HepG2 (cell line): ENCODE results near the gene ATP8B2. TPM values are rescaled to one million over a fixed set of nuclear protein-coding genes. Genes with fewer than 3 reads are reported as not detected.

ENCODE experiments used
- ARNT ChIP-seq: fragments of 450-650 bp; IDR thresholded peaks from 2 replicates; pipeline ENCODE4 v1.6.1; 2017
- FOXJ3 ChIP-seq: sonication (generic); formaldehyde crosslinking; IDR thresholded peaks from 2 replicates; pipeline ENCODE4 v1.4.0; 2020; ENCODE audit warnings: missing genetic modification reagents, mild to moderate bottlenecking, borderline replicate concordance
- GABPB1 ChIP-seq: IDR thresholded peaks from 2 replicates; pipeline ENCODE4 v1.6.1; 2016; ENCODE audit warnings: mild to moderate bottlenecking, missing genetic modification reagents, moderate library complexity, missing compliant biosample characterization
- IRF2 ChIP-seq: IDR thresholded peaks from 2 replicates; pipeline ENCODE4 v1.6.1; 2018; ENCODE audit warnings: missing genetic modification reagents, missing compliant biosample characterization
- KDM2A ChIP-seq: sonication (generic); formaldehyde crosslinking; IDR thresholded peaks from 2 replicates; pipeline ENCODE4 v1.4.0; 2020; ENCODE audit warnings: low read depth, missing genetic modification reagents, borderline replicate concordance
- KDM5B ChIP-seq: sonication (generic); formaldehyde crosslinking; IDR thresholded peaks from 2 replicates; pipeline ENCODE4 v1.4.0; 2020; ENCODE audit warnings: missing genetic modification reagents, mild to moderate bottlenecking, borderline replicate concordance
- MZF1 ChIP-seq: sonication (generic); formaldehyde crosslinking; IDR thresholded peaks from 2 replicates; pipeline ENCODE4 v1.8.1; 2023; ENCODE audit warnings: mild to moderate bottlenecking, missing genetic modification reagents, borderline replicate concordance
- NR3C1 ChIP-seq: sonication (generic); formaldehyde crosslinking; IDR thresholded peaks from 2 replicates; pipeline ENCODE4 v1.4.0; 2020; ENCODE audit warnings: missing genetic modification reagents
- POLR2A ChIP-seq, 2 experiments: IDR thresholded peaks; 2 replicates each; pipeline ENCODE4 v1.6.1; 2011; ENCODE audit warnings: low read depth in 2 of 2, low read length in 2 of 2, mild to moderate bottlenecking in 1 of 2, moderate library complexity in 1 of 2; ENCODE audit not compliant: insufficient read depth in 1 of 2
- RAD21 ChIP-seq: fragments of 450-650 bp; formaldehyde crosslinking; IDR thresholded peaks from 2 replicates; pipeline ENCODE4 v1.5.0; 2020; ENCODE audit warnings: mild to moderate bottlenecking
- RXRA ChIP-seq: sonication (generic); formaldehyde crosslinking; IDR thresholded peaks from 2 replicates; pipeline ENCODE4 v1.5.1; 2020; ENCODE audit warnings: missing genetic modification reagents
- SKI ChIP-seq: fragments of 450-650 bp; IDR thresholded peaks from one replicate; pipeline ENCODE4 v1.6.1; 2018; ENCODE audit warnings: mild to moderate bottlenecking; ENCODE audit not compliant: partially characterized antibody
- TBL1XR1 ChIP-seq: fragments of 150-350 bp; IDR thresholded peaks from 2 replicates; pipeline ENCODE4 v1.6.1; 2014; ENCODE audit warnings: borderline replicate concordance, low read length; ENCODE audit not compliant: partially characterized antibody
- THYN1 ChIP-seq: sonication (generic); formaldehyde crosslinking; IDR thresholded peaks from 2 replicates; pipeline ENCODE4 v1.8.1; 2023; ENCODE audit warnings: low read depth, mild to moderate bottlenecking, moderate library complexity, missing genetic modification reagents, borderline replicate concordance
- TOPORS ChIP-seq: sonication (generic); formaldehyde crosslinking; IDR thresholded peaks from 2 replicates; pipeline ENCODE4 v1.8.0; 2023; ENCODE audit warnings: mild to moderate bottlenecking, missing genetic modification reagents
- ZNF263 ChIP-seq: sonication (generic); formaldehyde crosslinking; IDR thresholded peaks from 2 replicates; pipeline ENCODE4 v1.4.0; 2020; ENCODE audit warnings: missing genetic modification reagents
- ZNF501 ChIP-seq: sonication (generic); formaldehyde crosslinking; IDR thresholded peaks from 2 replicates; pipeline ENCODE4 v1.5.1; 2020; ENCODE audit warnings: mild to moderate bottlenecking, moderate library complexity, missing genetic modification reagents
- ZNF772 ChIP-seq: sonication (generic); formaldehyde crosslinking; IDR thresholded peaks from 2 replicates; pipeline ENCODE4 v1.5.0; 2020; ENCODE audit warnings: mild to moderate bottlenecking, missing genetic modification reagents
- ZNF777 ChIP-seq: sonication (generic); formaldehyde crosslinking; IDR thresholded peaks from 2 replicates; pipeline ENCODE4 v1.4.0; 2020; ENCODE audit warnings: missing genetic modification reagents
- ZSCAN22 ChIP-seq: sonication (generic); formaldehyde crosslinking; IDR thresholded peaks from 2 replicates; pipeline ENCODE4 v1.4.0; 2020; ENCODE audit warnings: mild to moderate bottlenecking, missing genetic modification reagents
- polyA plus RNA-seq, 8 experiments: library from polyadenylated mRNA; depleted of rRNA in 3 of 8; stranded (reverse) in 7 of 8; unstranded in 1 of 8; fragments of >200 nt; fragmentation: Illumina TruSeq in 4 of 8; extraction: Trizol in 4 of 8; gene quantifications; 2 replicates each; pipeline versions ENCODE4 v1.2.1 to v1.2.3, GENCODE V29; 2011 to 2016; ENCODE audit warnings: low read depth in 4 of 8, missing spikeins in 1 of 8, mixed read lengths in 1 of 8; ENCODE audit not compliant: insufficient read depth in 1 of 8
- total RNA-seq, 5 experiments: library from RNA; depleted of rRNA; stranded (reverse); fragments of >200 nt; fragmentation: Illumina TruSeq; extraction: Trizol; gene quantifications; 2 replicates each; pipeline ENCODE4 v1.2.3, GENCODE V29; 2016; ENCODE audit warnings: low read depth in 1 of 5
- TF ChIP-seq, protein P1 (sequence below): sonication (generic); formaldehyde crosslinking; conservative IDR thresholded peaks from 2 replicates; pipeline ENCODE4 v1.8.1; 2023; ENCODE audit warnings: missing genetic modification reagents
- TF ChIP-seq, protein P2 (sequence below): sonication (generic); formaldehyde crosslinking; IDR thresholded peaks from 2 replicates; pipeline ENCODE4 v1.9.0; 2021; ENCODE audit warnings: missing genetic modification reagents, mild to moderate bottlenecking, borderline replicate concordance
- TF ChIP-seq, protein P3 (sequence below): sonication (generic); formaldehyde crosslinking; IDR thresholded peaks from 2 replicates; pipeline ENCODE4 v1.9.0; 2021; ENCODE audit warnings: missing genetic modification reagents, mild to moderate bottlenecking, borderline replicate concordance
- TF ChIP-seq, protein P4 (sequence below): sonication (generic); formaldehyde crosslinking; IDR thresholded peaks from 2 replicates; pipeline ENCODE4 v1.8.1; 2023; ENCODE audit warnings: missing genetic modification reagents, inconsistent platforms, borderline replicate concordance
- TF ChIP-seq, protein P5 (sequence below): sonication (generic); formaldehyde crosslinking; conservative IDR thresholded peaks from 2 replicates; pipeline ENCODE4 v1.4.0; 2020; ENCODE audit warnings: missing genetic modification reagents

ATP8B2 gene
- total and polyA plus RNA-seq, 2 of the 13 experiments (the other 11 are each of a cell fraction or from before 2014, with no cell fraction given) = 20.4 to 39.3 TPM

DNA sequence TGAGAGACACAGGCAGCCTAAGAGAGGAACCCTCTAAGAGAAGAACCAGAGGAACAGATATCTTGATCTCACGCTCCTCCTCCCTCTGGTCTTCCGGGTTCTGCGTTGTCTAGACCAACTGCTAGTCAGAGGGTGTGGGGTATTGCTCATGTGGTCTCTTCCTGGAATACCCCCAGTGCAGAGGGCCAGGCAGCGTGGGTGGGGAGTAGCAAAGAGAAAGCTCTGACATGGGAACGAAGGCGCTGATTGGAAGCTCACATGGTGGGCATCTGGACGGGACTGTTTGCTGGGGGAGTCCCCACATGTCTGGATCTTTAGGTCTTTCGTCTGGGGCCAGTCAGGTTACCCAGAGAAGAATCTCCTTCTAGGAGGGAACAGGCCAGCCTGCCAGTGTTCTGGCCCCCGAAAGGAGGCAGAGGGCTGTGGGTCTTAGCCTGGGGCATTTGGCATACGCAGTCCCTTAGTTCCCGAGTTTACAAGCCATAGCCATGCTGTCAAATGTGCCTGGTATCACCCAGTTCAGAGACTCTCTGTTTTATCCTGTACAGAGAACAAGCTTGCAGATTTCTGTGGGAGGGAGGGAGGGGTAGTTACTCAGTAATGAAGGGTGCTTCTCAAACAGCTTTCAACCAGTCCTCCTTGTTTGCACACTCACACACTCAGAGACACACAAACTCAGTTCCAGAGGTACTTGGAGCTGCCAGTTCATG is 61.5 kb downstream of the ATP8B2 start (continued):
- TF ChIP-seq MZF1 (CRISPR knock-in tag) (no peak), ZNF263 (no peak), RAD21 (CRISPR knock-in tag) (no peak), POLR2A (IDR thresholded peaks at IDR 0.05; ENCODE audit: insufficient read depth in 1 of 2, low read depth in 2 of 2, low read length in 2 of 2) (peak in 1 of 2 experiments; percentile 37; a peak in 1 of 4 replicates), KDM5B (no peak), ZNF777 (CRISPR knock-in tag) (no peak), KDM2A (CRISPR knock-in tag) (peak; percentile 18; the same call in 1 of the 2 replicates), FOXJ3 (CRISPR knock-in tag) (no peak), THYN1 (CRISPR knock-in tag) (no peak), SKI (peak; percentile 24), TBL1XR1 (no peak), ZSCAN22 (CRISPR knock-in tag) (peak; percentile 99), ZNF772 (CRISPR knock-in tag) (no peak), ARNT (no peak), TOPORS (CRISPR knock-in tag) (no peak), ZNF501 (CRISPR knock-in tag) (no peak), NR3C1 (CRISPR knock-in tag) (no peak), GABPB1 (0 out of 2 replicates have a peak, but pooled peaks have one; percentile 22), IRF2 (CRISPR knock-in tag) (no peak), RXRA (CRISPR knock-in tag) (no peak)
- TF ChIP-seq, protein P1, sequence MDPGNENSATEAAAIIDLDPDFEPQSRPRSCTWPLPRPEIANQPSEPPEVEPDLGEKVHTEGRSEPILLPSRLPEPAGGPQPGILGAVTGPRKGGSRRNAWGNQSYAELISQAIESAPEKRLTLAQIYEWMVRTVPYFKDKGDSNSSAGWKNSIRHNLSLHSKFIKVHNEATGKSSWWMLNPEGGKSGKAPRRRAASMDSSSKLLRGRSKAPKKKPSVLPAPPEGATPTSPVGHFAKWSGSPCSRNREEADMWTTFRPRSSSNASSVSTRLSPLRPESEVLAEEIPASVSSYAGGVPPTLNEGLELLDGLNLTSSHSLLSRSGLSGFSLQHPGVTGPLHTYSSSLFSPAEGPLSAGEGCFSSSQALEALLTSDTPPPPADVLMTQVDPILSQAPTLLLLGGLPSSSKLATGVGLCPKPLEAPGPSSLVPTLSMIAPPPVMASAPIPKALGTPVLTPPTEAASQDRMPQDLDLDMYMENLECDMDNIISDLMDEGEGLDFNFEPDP = 0 out of 2 replicates have a peak, but pooled peaks have one; percentile 24
- TF ChIP-seq, protein P2, sequence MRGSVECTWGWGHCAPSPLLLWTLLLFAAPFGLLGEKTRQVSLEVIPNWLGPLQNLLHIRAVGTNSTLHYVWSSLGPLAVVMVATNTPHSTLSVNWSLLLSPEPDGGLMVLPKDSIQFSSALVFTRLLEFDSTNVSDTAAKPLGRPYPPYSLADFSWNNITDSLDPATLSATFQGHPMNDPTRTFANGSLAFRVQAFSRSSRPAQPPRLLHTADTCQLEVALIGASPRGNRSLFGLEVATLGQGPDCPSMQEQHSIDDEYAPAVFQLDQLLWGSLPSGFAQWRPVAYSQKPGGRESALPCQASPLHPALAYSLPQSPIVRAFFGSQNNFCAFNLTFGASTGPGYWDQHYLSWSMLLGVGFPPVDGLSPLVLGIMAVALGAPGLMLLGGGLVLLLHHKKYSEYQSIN (CRISPR knock-in tag) = no peak
- TF ChIP-seq, protein P3, sequence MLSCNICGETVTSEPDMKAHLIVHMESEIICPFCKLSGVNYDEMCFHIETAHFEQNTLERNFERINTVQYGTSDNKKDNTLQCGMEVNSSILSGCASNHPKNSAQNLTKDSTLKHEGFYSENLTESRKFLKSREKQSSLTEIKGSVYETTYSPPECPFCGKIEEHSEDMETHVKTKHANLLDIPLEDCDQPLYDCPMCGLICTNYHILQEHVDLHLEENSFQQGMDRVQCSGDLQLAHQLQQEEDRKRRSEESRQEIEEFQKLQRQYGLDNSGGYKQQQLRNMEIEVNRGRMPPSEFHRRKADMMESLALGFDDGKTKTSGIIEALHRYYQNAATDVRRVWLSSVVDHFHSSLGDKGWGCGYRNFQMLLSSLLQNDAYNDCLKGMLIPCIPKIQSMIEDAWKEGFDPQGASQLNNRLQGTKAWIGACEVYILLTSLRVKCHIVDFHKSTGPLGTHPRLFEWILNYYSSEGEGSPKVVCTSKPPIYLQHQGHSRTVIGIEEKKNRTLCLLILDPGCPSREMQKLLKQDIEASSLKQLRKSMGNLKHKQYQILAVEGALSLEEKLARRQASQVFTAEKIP (CRISPR knock-in tag) = no peak
- TF ChIP-seq, protein P4, sequence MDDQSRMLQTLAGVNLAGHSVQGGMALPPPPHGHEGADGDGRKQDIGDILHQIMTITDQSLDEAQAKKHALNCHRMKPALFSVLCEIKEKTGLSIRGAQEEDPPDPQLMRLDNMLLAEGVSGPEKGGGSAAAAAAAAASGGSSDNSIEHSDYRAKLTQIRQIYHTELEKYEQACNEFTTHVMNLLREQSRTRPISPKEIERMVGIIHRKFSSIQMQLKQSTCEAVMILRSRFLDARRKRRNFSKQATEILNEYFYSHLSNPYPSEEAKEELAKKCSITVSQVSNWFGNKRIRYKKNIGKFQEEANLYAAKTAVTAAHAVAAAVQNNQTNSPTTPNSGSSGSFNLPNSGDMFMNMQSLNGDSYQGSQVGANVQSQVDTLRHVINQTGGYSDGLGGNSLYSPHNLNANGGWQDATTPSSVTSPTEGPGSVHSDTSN (CRISPR knock-in tag) = no peak
- TF ChIP-seq, protein P5, sequence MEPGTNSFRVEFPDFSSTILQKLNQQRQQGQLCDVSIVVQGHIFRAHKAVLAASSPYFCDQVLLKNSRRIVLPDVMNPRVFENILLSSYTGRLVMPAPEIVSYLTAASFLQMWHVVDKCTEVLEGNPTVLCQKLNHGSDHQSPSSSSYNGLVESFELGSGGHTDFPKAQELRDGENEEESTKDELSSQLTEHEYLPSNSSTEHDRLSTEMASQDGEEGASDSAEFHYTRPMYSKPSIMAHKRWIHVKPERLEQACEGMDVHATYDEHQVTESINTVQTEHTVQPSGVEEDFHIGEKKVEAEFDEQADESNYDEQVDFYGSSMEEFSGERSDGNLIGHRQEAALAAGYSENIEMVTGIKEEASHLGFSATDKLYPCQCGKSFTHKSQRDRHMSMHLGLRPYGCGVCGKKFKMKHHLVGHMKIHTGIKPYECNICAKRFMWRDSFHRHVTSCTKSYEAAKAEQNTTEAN (CRISPR knock-in tag) = peak; percentile 93
